DOHH2 (cell line): ENCODE data around the gene GRID2.
"Not testable (repeated sequence)": the region's sequence is repeated elsewhere in the genome, so short reads cannot be mapped to it uniquely, and the experiment has no call there.

Experiments used
- H3F3A ChIP-seq: fragments of 200-600 bp; sonication (generic), shearing (Covaris generic); 2 replicates; pipeline ENCODE4 v1.6.0; 2016; ENCODE audit warnings: antibody characterized with exemption, mild to moderate bottlenecking; ENCODE audit not compliant: control insufficient read depth, insufficient read depth
- H3K27ac ChIP-seq: fragments of 200-600 bp; sonication (generic); 2 replicates; pipeline ENCODE4 v1.5.1; 2014; ENCODE audit warnings: low read depth, mild to moderate bottlenecking, low read length, moderate library complexity
- H3K27me3 ChIP-seq: fragments of 200-600 bp; sonication (generic); 2 replicates; pipeline ENCODE4 v1.6.1; 2014; ENCODE audit warnings: mild to moderate bottlenecking, low read length, mixed read lengths; ENCODE audit not compliant: control insufficient read depth
- H3K36me3 ChIP-seq: fragments of 200-600 bp; sonication (generic); 2 replicates; pipeline ENCODE4 v1.6.1; 2014; ENCODE audit warnings: mild to moderate bottlenecking, low read length, moderate library complexity, mixed read lengths; ENCODE audit not compliant: control insufficient read depth
- H3K4me1 ChIP-seq: fragments of 200-600 bp; sonication (generic); 2 replicates; pipeline ENCODE4 v1.6.1; 2014; ENCODE audit warnings: mild to moderate bottlenecking, low read length, mixed read lengths; ENCODE audit not compliant: control insufficient read depth
- H3K4me2 ChIP-seq: fragments of 200-600 bp; sonication (generic); 2 replicates; pipeline ENCODE4 v1.6.0; 2014; ENCODE audit warnings: mild to moderate bottlenecking, low read length, moderate library complexity
- H3K4me3 ChIP-seq: fragments of 200-600 bp; sonication (generic); 2 replicates; pipeline ENCODE4 v1.5.1; 2014; ENCODE audit warnings: mild to moderate bottlenecking, low read length, mixed read lengths
- H3K79me2 ChIP-seq: fragments of 200-600 bp; sonication (generic); 2 replicates; pipeline ENCODE4 v1.6.1; 2014; ENCODE audit warnings: mild to moderate bottlenecking, low read length, mixed read lengths; ENCODE audit not compliant: control insufficient read depth
- H3K9me2 ChIP-seq: fragments of 200-600 bp; sonication (generic); replicated peaks from 2 replicates; pipeline ENCODE4 v1.6.1; 2014; ENCODE audit warnings: mild to moderate bottlenecking, low read length, mixed read lengths; ENCODE audit not compliant: control insufficient read depth
- H3K9me3 ChIP-seq: fragments of 200-600 bp; sonication (generic); 2 replicates; pipeline ENCODE4 v1.6.1; 2014; ENCODE audit warnings: antibody characterized with exemption, low read length, mixed read lengths; ENCODE audit not compliant: control insufficient read depth, insufficient read depth
- H4K20me1 ChIP-seq: fragments of 200-600 bp; sonication (generic); 2 replicates; pipeline ENCODE4 v1.6.0; 2014; ENCODE audit warnings: low read depth, mild to moderate bottlenecking, antibody characterized with exemption, low read length, moderate library complexity; ENCODE audit not compliant: control insufficient read depth, insufficient read depth
- EZH2phosphoT487 ChIP-seq: fragments of 200-600 bp; sonication (generic); IDR thresholded peaks from 2 replicates; pipeline ENCODE4 v1.6.1; 2017; ENCODE audit warnings: borderline replicate concordance, mild to moderate bottlenecking, antibody characterized with exemption, low read length, moderate library complexity, mixed read lengths
- TF ChIP-seq, protein P1 (sequence below): fragments of 200-600 bp; sonication (generic); IDR thresholded peaks from one replicate; pipeline ENCODE4 v1.5.1; 2014; ENCODE audit warnings: antibody characterized with exemption, mild to moderate bottlenecking, low read depth, low read length; ENCODE audit not compliant: poor library complexity, severe bottlenecking

Gene GRID2

DNA sequence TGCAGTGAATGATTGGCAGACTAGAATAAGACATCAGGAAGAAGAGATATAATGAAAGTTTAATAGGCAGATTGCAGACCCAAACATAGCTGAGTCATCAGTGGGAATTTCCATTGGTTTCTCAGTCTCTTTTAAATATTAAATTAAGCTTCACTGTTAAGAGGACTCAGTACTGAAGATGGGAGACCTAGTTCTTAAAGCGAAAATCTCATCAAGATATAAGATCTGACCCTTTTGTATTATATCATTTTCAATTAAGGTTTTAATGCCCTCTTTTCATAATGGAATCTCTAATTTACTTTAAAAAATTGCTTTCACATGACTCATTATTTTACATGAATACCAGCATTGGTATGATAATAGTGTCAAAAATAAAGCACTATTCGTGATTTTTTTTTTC lies 1355.9 kb downstream of the GRID2 start:
- TF ChIP-seq, protein P1, sequence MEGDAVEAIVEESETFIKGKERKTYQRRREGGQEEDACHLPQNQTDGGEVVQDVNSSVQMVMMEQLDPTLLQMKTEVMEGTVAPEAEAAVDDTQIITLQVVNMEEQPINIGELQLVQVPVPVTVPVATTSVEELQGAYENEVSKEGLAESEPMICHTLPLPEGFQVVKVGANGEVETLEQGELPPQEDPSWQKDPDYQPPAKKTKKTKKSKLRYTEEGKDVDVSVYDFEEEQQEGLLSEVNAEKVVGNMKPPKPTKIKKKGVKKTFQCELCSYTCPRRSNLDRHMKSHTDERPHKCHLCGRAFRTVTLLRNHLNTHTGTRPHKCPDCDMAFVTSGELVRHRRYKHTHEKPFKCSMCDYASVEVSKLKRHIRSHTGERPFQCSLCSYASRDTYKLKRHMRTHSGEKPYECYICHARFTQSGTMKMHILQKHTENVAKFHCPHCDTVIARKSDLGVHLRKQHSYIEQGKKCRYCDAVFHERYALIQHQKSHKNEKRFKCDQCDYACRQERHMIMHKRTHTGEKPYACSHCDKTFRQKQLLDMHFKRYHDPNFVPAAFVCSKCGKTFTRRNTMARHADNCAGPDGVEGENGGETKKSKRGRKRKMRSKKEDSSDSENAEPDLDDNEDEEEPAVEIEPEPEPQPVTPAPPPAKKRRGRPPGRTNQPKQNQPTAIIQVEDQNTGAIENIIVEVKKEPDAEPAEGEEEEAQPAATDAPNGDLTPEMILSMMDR: no peak
- no peak for TF ChIP-seq EZH2phosphoT487
- Histone ChIP-seq H3K4me2 (no peak overlapping the region), H4K20me1 (no peaks in the 10 kb centered on the region), H3F3A (no peaks in the 10 kb centered on the region), H3K9me3 (no peaks in the 10 kb centered on the region; the same call in 1 of the 2 replicates), H3K4me3 (no peak overlapping the region), H3K27ac (no peak overlapping the region), H3K27me3 (no peaks in the 10 kb centered on the region), H3K9me2 (no peaks in the 10 kb centered on the region), H3K4me1 (no peaks in the 10 kb centered on the region), H3K36me3 (no peaks in the 10 kb centered on the region), H3K79me2 (no peaks in the 10 kb centered on the region)

DNA sequence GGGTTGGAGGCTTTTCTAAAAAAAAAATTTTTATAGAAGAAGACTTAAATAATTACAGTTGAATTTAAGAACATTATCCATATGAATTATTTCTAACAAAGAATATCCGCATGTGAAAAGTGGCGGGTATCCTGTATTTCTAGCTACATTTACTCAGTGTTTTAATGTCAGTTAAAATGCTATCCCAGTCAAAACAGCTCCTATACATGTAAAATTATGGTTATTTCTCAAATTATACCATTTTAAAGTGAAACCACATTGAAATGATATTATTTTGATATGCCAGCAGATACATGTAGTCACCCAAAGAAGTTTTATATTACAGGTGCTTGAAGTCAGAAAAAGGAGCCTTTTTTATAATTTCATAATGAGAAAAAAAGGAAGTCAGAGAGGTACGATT lies 1356.3 kb downstream of the GRID2 start:
- TF ChIP-seq EZH2phosphoT487: no peak
- TF ChIP-seq, protein P1: no peak
- no peaks in the 10 kb centered on the region for H3F3A ChIP-seq
- no peaks in the 10 kb centered on the region for H3K36me3 ChIP-seq
- H3K4me1 ChIP-seq: no peaks in the 10 kb centered on the region
- H3K79me2 ChIP-seq: no peaks in the 10 kb centered on the region
- H3K27ac ChIP-seq: no peak overlapping the region
- H3K9me2 ChIP-seq: no peaks in the 10 kb centered on the region
- no peaks in the 10 kb centered on the region for H3K27me3 ChIP-seq
- no peak overlapping the region for H3K4me3 ChIP-seq
- H3K9me3 ChIP-seq: no peaks in the 10 kb centered on the region; the same call in 1 of the 2 replicates
- no peak overlapping the region for H3K4me2 ChIP-seq
- H4K20me1 ChIP-seq: no peaks in the 10 kb centered on the region

DNA sequence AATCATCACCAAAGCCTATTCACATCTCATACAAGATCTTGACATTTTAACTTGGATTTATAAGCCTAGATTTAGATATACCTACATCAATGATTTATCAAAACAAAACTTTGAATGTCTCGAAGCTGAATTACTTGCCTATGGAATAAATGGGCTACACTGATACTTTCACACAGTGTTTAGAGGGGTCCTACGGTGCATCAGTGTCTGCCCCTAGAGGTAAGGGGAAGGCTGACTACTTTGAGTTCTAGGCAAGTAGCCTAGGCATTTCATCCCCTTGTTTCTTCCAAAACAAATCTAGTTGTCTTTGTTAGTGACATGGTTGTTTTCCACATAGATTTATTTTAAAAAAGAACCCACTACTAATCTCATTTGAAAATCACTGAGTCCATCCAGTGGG lies 1366.7 kb downstream of the GRID2 start:
- Histone ChIP-seq H4K20me1 (no peaks in the 10 kb centered on the region), H3K27me3 (no peaks in the 10 kb centered on the region), H3K9me2 (no peaks in the 10 kb centered on the region), H3K79me2 (no peaks in the 10 kb centered on the region), H3K9me3 (no peaks in the 10 kb centered on the region), H3K27ac (no peak overlapping the region), H3K4me2 (no peak overlapping the region), H3K36me3 (no peaks in the 10 kb centered on the region), H3F3A (no peaks in the 10 kb centered on the region), H3K4me3 (no peak overlapping the region), H3K4me1 (no peaks in the 10 kb centered on the region)
- no peak for TF ChIP-seq EZH2phosphoT487
- TF ChIP-seq, protein P1: no peak

DNA sequence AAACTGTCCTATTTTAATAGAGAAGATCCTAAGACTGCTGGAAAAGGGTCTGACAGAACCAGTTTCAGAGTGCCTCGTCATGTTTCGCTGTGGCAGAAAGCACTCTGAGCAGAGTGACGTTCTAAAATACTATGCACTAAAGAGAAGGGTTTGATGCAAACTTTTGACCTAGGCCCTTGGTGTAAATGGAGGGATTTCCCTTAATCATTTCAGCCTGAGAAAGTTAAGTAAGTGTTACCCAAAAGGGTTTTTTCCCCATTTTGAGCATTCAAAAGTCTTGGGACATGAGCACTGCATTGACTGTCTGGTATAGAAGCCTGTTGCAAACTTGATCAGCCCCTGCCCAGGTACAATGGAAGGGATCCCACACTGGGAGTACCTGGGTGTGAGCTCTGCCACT lies 1367.3 kb downstream of the GRID2 start:
- Histone ChIP-seq H3K9me3 (no peaks in the 10 kb centered on the region), H3K9me2 (no peaks in the 10 kb centered on the region), H3K4me2 (no peak overlapping the region), H3K36me3 (no peaks in the 10 kb centered on the region), H3K27ac (no peak overlapping the region), H3K4me1 (no peaks in the 10 kb centered on the region), H3K27me3 (no peaks in the 10 kb centered on the region), H3K4me3 (no peak overlapping the region), H4K20me1 (no peaks in the 10 kb centered on the region), H3F3A (no peaks in the 10 kb centered on the region), H3K79me2 (no peaks in the 10 kb centered on the region)
- TF ChIP-seq, protein P1: no peak
- TF ChIP-seq EZH2phosphoT487: no peak

DNA sequence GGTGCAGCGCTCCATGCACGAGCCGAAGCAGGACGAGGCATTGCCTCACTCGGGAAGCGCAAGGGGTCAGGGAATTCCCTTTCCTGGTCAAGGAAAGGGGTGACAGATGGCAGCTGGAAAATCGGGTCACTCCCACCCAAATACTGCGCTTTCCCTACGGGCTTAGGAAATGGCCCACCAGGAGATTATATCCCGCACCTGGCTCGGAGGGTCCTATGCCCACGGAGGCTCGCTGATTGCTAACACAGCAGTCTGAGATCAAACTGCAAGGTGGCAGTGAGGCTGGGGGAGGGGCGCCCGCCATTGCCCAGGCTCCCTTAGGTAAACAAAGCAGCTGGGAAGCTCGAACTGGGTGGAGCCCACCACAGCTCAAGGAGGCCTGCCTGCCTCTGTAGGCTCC lies 1373.2 kb downstream of the GRID2 start:
- H3K36me3 ChIP-seq, H3K27ac ChIP-seq, H3K9me3 ChIP-seq, H3F3A ChIP-seq, H3K4me1 ChIP-seq, H3K4me3 ChIP-seq, H3K4me2 ChIP-seq, H3K9me2 ChIP-seq, H3K27me3 ChIP-seq, H4K20me1 ChIP-seq, H3K79me2 ChIP-seq: not testable (repeated sequence)
